GM23248 (cell line): ENCODE measurements around the gene ITIH5.

Source experiments
- EZH2 ChIP-seq: fragments of 200-600 bp; sonication (generic); IDR thresholded peaks from 2 replicates; pipeline ENCODE4 v1.6.1; 2018; ENCODE audit warnings: antibody characterized with exemption, mild to moderate bottlenecking; ENCODE audit not compliant: insufficient read depth, poor library complexity, severe bottlenecking
- EZH2phosphoT487 ChIP-seq: fragments of 200-600 bp; sonication (generic); IDR thresholded peaks from 2 replicates; pipeline ENCODE4 v1.6.1; 2018; ENCODE audit warnings: antibody characterized with exemption, moderate library complexity, mild to moderate bottlenecking, low read depth; ENCODE audit not compliant: insufficient read depth

- TF ChIP-seq EZH2 (no peak), EZH2phosphoT487 (no peak)
Observed at GRCh38 chr10:7577579-7577978, 89.2 kb downstream of the ITIH5 start.
